ENCODE results near the gene COPS6.

GRCh38 chr7:100095704-100096103 lies 6.9 kb downstream of the COPS6 start:
- no peak for TF ChIP-seq CTCF (IDR thresholded peaks at IDR 0.05; ENCODE audit: insufficient read depth, low read length, poor library complexity, severe bottlenecking)
- no peak for TF ChIP-seq EZH2phosphoT487 (conservative IDR thresholded peaks at IDR 0.05; ENCODE audit: low read length)

All from SU-DHL-6 (cell line).